WTC11 (cell line): ENCODE data around the gene HDAC9. TPM values are rescaled to one million over a fixed set of nuclear protein-coding genes. Genes with fewer than 3 reads are reported as not detected.

Source experiments
- ATAC-seq: fragments of 200-7000 bp; cut with Tn5 transposase; 2 replicates; pipeline ENCODE4 v1.10.0; 2021; ENCODE audit warnings: mild to moderate bottlenecking, moderate library complexity
- CTCF ChIA-PET: fragments of 300-600 bp; sonication (Branson Sonifier 250); formaldehyde crosslinking; loops from one replicate; lab custom pipeline; 2021; ENCODE audit warnings: antibody characterized with exemption; lab: Charles Lee
- POLR2A ChIA-PET: fragments of 350-600 bp; sonication (Branson Sonifier 250); formaldehyde crosslinking; loops from one replicate; lab custom pipeline; 2021; ENCODE audit warnings: antibody characterized with exemption; lab: Charles Lee
- DNase-seq: peaks from one replicate; pipeline ENCODE4 v3.0.0; 2021; ENCODE audit warnings: low spot score
- H3K27ac Mint-ChIP-seq: 2 replicates; pipeline ENCODE4 v1.8.0; 2021; ENCODE audit warnings: mixed read lengths
- H3K27me3 Mint-ChIP-seq: 2 replicates; pipeline ENCODE4 v1.8.0; 2021; ENCODE audit warnings: low read depth, mild to moderate bottlenecking, moderate library complexity, mixed read lengths
- H3K36me3 Mint-ChIP-seq: 2 replicates; pipeline ENCODE4 v1.8.0; 2021; ENCODE audit warnings: mixed read lengths
- H3K4me1 Mint-ChIP-seq: 2 replicates; pipeline ENCODE4 v1.8.0; 2022; ENCODE audit warnings: mixed read lengths
- H3K4me3 Mint-ChIP-seq: 2 replicates; pipeline ENCODE4 v1.8.0; 2021; ENCODE audit warnings: mild to moderate bottlenecking, moderate library complexity, mixed read lengths
- H3K9me3 Mint-ChIP-seq: 2 replicates; pipeline ENCODE4 v1.8.0; 2021; ENCODE audit warnings: mixed read lengths
- ATF3 ChIP-seq: sonication (generic); formaldehyde crosslinking; conservative IDR thresholded peaks from 2 replicates; pipeline ENCODE4 v1.8.1; 2022; ENCODE audit warnings: mild to moderate bottlenecking, missing genetic modification reagents
- CREM ChIP-seq: sonication (generic); formaldehyde crosslinking; IDR thresholded peaks from 2 replicates; pipeline ENCODE4 v1.8.1; 2022; ENCODE audit warnings: mild to moderate bottlenecking, missing genetic modification reagents, moderate library complexity
- ELF4 ChIP-seq: sonication (generic); formaldehyde crosslinking; IDR thresholded peaks from 2 replicates; pipeline ENCODE4 v1.8.1; 2022; ENCODE audit warnings: low read depth, mild to moderate bottlenecking, moderate library complexity, missing genetic modification reagents
- ETV6 ChIP-seq: sonication (generic); formaldehyde crosslinking; IDR thresholded peaks from 2 replicates; pipeline ENCODE4 v1.8.1; 2022; ENCODE audit warnings: mild to moderate bottlenecking, missing genetic modification reagents
- FOXP1 ChIP-seq: sonication (generic); formaldehyde crosslinking; IDR thresholded peaks from 2 replicates; pipeline ENCODE4 v1.8.0; 2022; ENCODE audit warnings: missing genetic modification reagents, mild to moderate bottlenecking, moderate library complexity, borderline replicate concordance
- FOXP4 ChIP-seq: sonication (generic); formaldehyde crosslinking; IDR thresholded peaks from 2 replicates; pipeline ENCODE4 v1.8.0; 2022; ENCODE audit warnings: mild to moderate bottlenecking, missing genetic modification reagents
- HMGXB4 ChIP-seq: sonication (generic); formaldehyde crosslinking; IDR thresholded peaks from 2 replicates; pipeline ENCODE4 v1.8.1; 2023; ENCODE audit warnings: mild to moderate bottlenecking, moderate library complexity, missing genetic modification reagents
- JAZF1 ChIP-seq: fragments of 250-450 bp; sonication (Bioruptor Pico); IDR thresholded peaks from 2 replicates; pipeline ENCODE4 v1.9.0; 2021; ENCODE audit warnings: moderate library complexity, mild to moderate bottlenecking, inconsistent platforms
- SMAD3 ChIP-seq: sonication (generic); formaldehyde crosslinking; IDR thresholded peaks from 2 replicates; pipeline ENCODE4 v1.8.0; 2022; ENCODE audit warnings: missing genetic modification reagents, mild to moderate bottlenecking, borderline replicate concordance
- ZBTB21 ChIP-seq: sonication (generic); formaldehyde crosslinking; IDR thresholded peaks from 2 replicates; pipeline ENCODE4 v1.8.1; 2023; ENCODE audit warnings: mild to moderate bottlenecking, missing genetic modification reagents, borderline replicate concordance
- ZNF425 ChIP-seq: fragments of 250-450 bp; sonication (Bioruptor Pico); conservative IDR thresholded peaks from 2 replicates; pipeline ENCODE4 v1.9.0; 2021; ENCODE audit warnings: mild to moderate bottlenecking
- ZSCAN18 ChIP-seq: fragments of 250-450 bp; sonication (Bioruptor Pico); IDR thresholded peaks from 2 replicates; pipeline ENCODE4 v2.1.2; 2022; ENCODE audit warnings: mild to moderate bottlenecking, moderate library complexity
- total RNA-seq: library from RNA; stranded (reverse); gene quantifications from 3 replicates; pipeline ENCODE4 v1.2.3, GENCODE V29; 2021

HDAC9 gene
- total RNA-seq, 1 experiment from 2014 or later = 18.8 TPM

GRCh38 chr7:18552943-18553604, 57.5 kb downstream of the HDAC9 start:
- Mint-ChIP-seq H3K9me3 (no peaks in the 10 kb centered on the region), H3K27me3 (no peaks in the 10 kb centered on the region), H3K4me3 (no peak overlapping the region)
- TF ChIP-seq ZNF425 (CRISPR knock-in tag) (no peak), SMAD3 (CRISPR knock-in tag) (no peak), HMGXB4 (no peak), ZBTB21 (CRISPR knock-in tag) (no peak)
- TF ChIP-seq, all 79 proteins: peak for 0
- no peak for ATAC-seq
- H3K4me1 Mint-ChIP-seq = peaks cover 8% of the 10 kb centered on the region
- ChIA-PET CTCF (interaction anchor here (1.0 kb wide), 1 partner anchor 200 kb away, joined by 3 read pairs; no protein-coding TSS in a partner anchor), POLR2A (no interaction called here)
- no peak for DNase-seq
- H3K27ac Mint-ChIP-seq = no peak overlapping the region
- no peaks in the 10 kb centered on the region for H3K36me3 Mint-ChIP-seq

GRCh38 chr7:18553605-18554003, 58.1 kb downstream of the HDAC9 start:
- DNase-seq (no peak), ATAC-seq (no peak)
- Mint-ChIP-seq H3K4me3 (no peak overlapping the region), H3K27ac (no peak overlapping the region), H3K27me3 (no peaks in the 10 kb centered on the region), H3K36me3 (no peaks in the 10 kb centered on the region), H3K4me1 (peaks cover 8% of the 10 kb centered on the region), H3K9me3 (no peaks in the 10 kb centered on the region)
- ChIA-PET CTCF (no interaction called here), POLR2A (no interaction called here)
- TF ChIP-seq ATF3 (no peak), ELF4 (CRISPR knock-in tag) (no peak), ZSCAN18 (CRISPR knock-in tag) (no peak), CREM (CRISPR knock-in tag) (no peak), FOXP4 (no peak), FOXP1 (CRISPR knock-in tag) (no peak), JAZF1 (CRISPR knock-in tag) (no peak)

GRCh38 chr7:18555120-18555519, 59.6 kb downstream of the HDAC9 start:
- DNase-seq (no peak), ATAC-seq (no peak)
- POLR2A ChIA-PET = no interaction called here
- Mint-ChIP-seq H3K27ac (no peak overlapping the region), H3K27me3 (no peaks in the 10 kb centered on the region), H3K4me3 (no peak overlapping the region), H3K4me1 (peaks cover 8% of the 10 kb centered on the region), H3K9me3 (no peaks in the 10 kb centered on the region), H3K36me3 (no peaks in the 10 kb centered on the region)
- CTCF ChIA-PET = no interaction called here
- no peak for TF ChIP-seq ETV6 (CRISPR knock-in tag)
